ENCODE measurements around the gene IL2RA. TPM values are rescaled to one million over a fixed set of nuclear protein-coding genes. Genes with fewer than 3 reads are reported as not detected.

Gene IL2RA
- total and polyA plus RNA-seq, 9 of the 15 experiments (the other 6 are each of a cell fraction or from before 2014, with no cell fraction given) = 0.95 TPM; not detected in 8

- TF ChIP-seq CBX2 (IDR thresholded peaks at IDR 0.05; ENCODE audit: insufficient read depth, low read length, poor library complexity, severe bottlenecking) = no peak
- no peak for TF ChIP-seq ZNF655 (CRISPR knock-in tag; IDR thresholded peaks at IDR 0.05)
- no peak for TF ChIP-seq ZBTB9 (CRISPR knock-in tag; IDR thresholded peaks at IDR 0.05)
- no peak for TF ChIP-seq SAFB (IDR thresholded peaks at IDR 0.05; ENCODE audit: borderline replicate concordance, low read depth, low read length)
- no peak for TF ChIP-seq TRIM25 (IDR thresholded peaks at IDR 0.05; ENCODE audit: borderline replicate concordance)
- no peak for TF ChIP-seq BDP1 (IDR thresholded peaks at IDR 0.05; ENCODE audit: insufficient read depth, insufficient read length)
- TF ChIP-seq ZKSCAN3 (CRISPR knock-in tag; IDR thresholded peaks at IDR 0.05) = no peak
- no peak for TF ChIP-seq SLC30A9 (CRISPR knock-in tag; IDR thresholded peaks at IDR 0.05)
- TF ChIP-seq ZBTB43 (CRISPR knock-in tag; IDR thresholded peaks at IDR 0.05) = no peak
- TF ChIP-seq KLF6 (CRISPR knock-in tag; IDR thresholded peaks at IDR 0.05; ENCODE audit: borderline replicate concordance) = no peak
- no peak for TF ChIP-seq HOXB6 (CRISPR knock-in tag; IDR thresholded peaks at IDR 0.05; ENCODE audit: borderline replicate concordance)
- TF ChIP-seq RFX7 (CRISPR knock-in tag; IDR thresholded peaks at IDR 0.05) = no peak
- TF ChIP-seq ATF1 (CRISPR knock-in tag; IDR thresholded peaks at IDR 0.05) = no peak
- TF ChIP-seq ATF1 (tag; IDR thresholded peaks at IDR 0.05) = no peak
- no peak for TF ChIP-seq ZNF143 (CRISPR knock-in tag; IDR thresholded peaks at IDR 0.05)
- TF ChIP-seq ARID3A (IDR thresholded peaks at IDR 0.05; ENCODE audit: borderline replicate concordance, low read depth, low read length) = 0 out of 2 replicates have a peak, but pooled peaks have one; percentile 16
- TF ChIP-seq SETDB1 (IDR thresholded peaks at IDR 0.05; ENCODE audit: low read length) = no peak
- peak; percentile 70 for TF ChIP-seq NEUROD1 (IDR thresholded peaks at IDR 0.05; ENCODE audit: borderline replicate concordance, low read depth, low read length, partially characterized antibody)
- no peak for TF ChIP-seq ZNF165 (CRISPR knock-in tag; IDR thresholded peaks at IDR 0.05; ENCODE audit: borderline replicate concordance)
- peak; percentile 97 for TF ChIP-seq RB1 (IDR thresholded peaks at IDR 0.05; ENCODE audit: low read depth)
Observed at GRCh38 chr10:6088721-6089333, 26.7 kb upstream of the IL2RA start, which contains the start of gene RBM17 (continued).
